Panc1 (cell line): ENCODE results near the gene RSU1. TPM values are rescaled to one million over a fixed set of nuclear protein-coding genes. Genes with fewer than 3 reads are reported as not detected.

Experiments
- ATAC-seq: fragments of 200-7000 bp; cut with Tn5 transposase; 2 replicates; pipeline ENCODE4 v1.9.1; 2020; ENCODE audit warnings: mild to moderate bottlenecking, moderate library complexity
- BruUV-seq: library from RNA; stranded (reverse); fragments of 400-500 nt; replicated peaks from 2 replicates; lab custom pipeline; 2021; lab: Mats Ljungman, UMichigan
- CTCF ChIA-PET: fragments of 300-600 bp; sonication (Branson Sonifier 250); formaldehyde crosslinking; loops from one replicate; lab custom pipeline; 2022; ENCODE audit warnings: antibody characterized with exemption; lab: Charles Lee
- POLR2A ChIA-PET: fragments of 300-600 bp; sonication (Branson Sonifier 250); formaldehyde crosslinking; loops from one replicate; lab custom pipeline; 2022; ENCODE audit warnings: antibody characterized with exemption; lab: Charles Lee
- DNase-seq: peaks from one replicate; pipeline ENCODE4 v3.0.0-alpha.2; 2010; ENCODE audit warnings: low read depth, low spot score
- H3K27ac ChIP-seq: 2 replicates; pipeline ENCODE4 v1.5.1; 2011; ENCODE audit warnings: mild to moderate bottlenecking, low read length, inconsistent platforms
- H3K27me3 ChIP-seq: fragments of 200-500 bp; sonication (Bioruptor generic); 2 replicates; pipeline ENCODE4 v1.6.0; 2014; ENCODE audit warnings: low read length, inconsistent platforms; ENCODE audit not compliant: control insufficient read depth, insufficient read depth
- H3K36me3 ChIP-seq: fragments of 200-500 bp; sonication (Bioruptor generic); 2 replicates; pipeline ENCODE4 v1.5.1; 2014; ENCODE audit warnings: inconsistent platforms, mild to moderate bottlenecking, low read length, moderate library complexity; ENCODE audit not compliant: control insufficient read depth, insufficient read depth
- H3K4me1 ChIP-seq: 2 replicates; pipeline ENCODE4 v1.5.1; 2011; ENCODE audit warnings: inconsistent platforms, mild to moderate bottlenecking, low read length, moderate library complexity; ENCODE audit not compliant: control insufficient read depth, insufficient read depth
- H3K4me3 ChIP-seq, 2 experiments: 2 replicates each; pipeline ENCODE4 v1.5.1; 2011 to 2012; ENCODE audit warnings: low read depth in 2 of 2, low read length in 2 of 2, mild to moderate bottlenecking in 2 of 2, inconsistent platforms in 1 of 2, moderate library complexity in 1 of 2
- H3K9me3 ChIP-seq: fragments of 200-500 bp; sonication (Bioruptor generic); 2 replicates; pipeline ENCODE4 v1.5.1; 2014; ENCODE audit warnings: low read depth, mild to moderate bottlenecking, inconsistent platforms, low read length, moderate library complexity; ENCODE audit not compliant: control insufficient read depth, insufficient read depth
- POLR2AphosphoS5 ChIP-seq: IDR thresholded peaks from 2 replicates; pipeline ENCODE4 v1.6.1; 2012; ENCODE audit warnings: mild to moderate bottlenecking, low read depth, low read length, moderate library complexity
- SIN3A ChIP-seq: IDR thresholded peaks from 2 replicates; pipeline ENCODE4 v1.6.1; 2012; ENCODE audit warnings: low read depth, mild to moderate bottlenecking, low read length, moderate library complexity, borderline replicate concordance; ENCODE audit not compliant: insufficient read depth
- TCF7L2 ChIP-seq: IDR thresholded peaks from 2 replicates; pipeline ENCODE4 v1.6.1; 2011; ENCODE audit warnings: mild to moderate bottlenecking, low read depth, low read length, inconsistent platforms
- in situ Hi-C: cut with HindIII; loops from 2 replicates; pipeline ENCODE4 v1.10.0; 2016; ENCODE audit warnings: low sequenced_read_pairs, low pct_unique_long_range_greater_than_20kb
- intact Hi-C: fragments of 100-400 bp; cut with micrococcal nuclease; formaldehyde crosslinking; loops from one replicate; pipeline ENCODE4 v1.10.0; 2022; ENCODE audit not compliant: unreplicated experiment
- total RNA-seq: library from RNA; stranded (reverse); gene quantifications from one replicate; pipeline ENCODE4 v1.2.1, GENCODE V29; 2021; ENCODE audit not compliant: unreplicated experiment
- TF ChIP-seq, protein P1 (sequence below): fragments of 450-650 bp; IDR thresholded peaks from 2 replicates; pipeline ENCODE4 v1.5.1; 2017; ENCODE audit warnings: mild to moderate bottlenecking
- TF ChIP-seq, protein P2 (sequence below), 2 experiments: IDR thresholded peaks; 2 replicates each; pipeline ENCODE4 v1.6.1; 2011 to 2012; ENCODE audit warnings: low read depth in 2 of 2, control low read depth in 1 of 2, low read length in 1 of 2, mild to moderate bottlenecking in 1 of 2, moderate library complexity in 1 of 2; ENCODE audit not compliant: insufficient read depth in 1 of 2

RSU1 gene
- total RNA-seq, 1 experiment from 2014 or later, result 55.6 TPM

DNA sequence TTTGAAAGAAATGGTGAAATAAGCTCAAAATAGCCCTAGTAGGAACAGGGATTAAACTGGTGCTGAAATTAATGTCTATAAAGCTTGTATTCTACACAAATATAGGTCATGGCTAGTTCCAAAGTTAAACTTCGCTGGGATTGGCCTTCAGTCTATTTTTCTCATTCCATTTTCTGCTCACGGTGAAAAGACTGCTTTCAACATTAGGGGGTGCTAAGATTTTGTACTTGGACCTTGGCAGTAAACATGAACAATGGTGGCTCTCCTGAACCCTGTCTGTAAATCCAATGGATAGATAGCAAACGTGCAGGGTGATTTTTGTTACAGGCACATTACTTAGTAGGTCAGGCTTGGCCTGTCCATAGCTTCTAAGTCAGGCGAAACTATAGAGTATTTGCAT, 36.0 kb upstream of the RSU1 start:
- Histone ChIP-seq H3K27me3 (no peaks in the 10 kb centered on the region), H3K4me3 (no peak overlapping the region), H3K36me3 (no peaks in the 10 kb centered on the region), H3K27ac (peak overlapping the region; percentile 57; the same call in 1 of the 2 replicates), H3K9me3 (no peaks in the 10 kb centered on the region), H3K4me1 (peaks cover 11% of the 10 kb centered on the region)
- ChIA-PET CTCF (interaction anchor here (0.6 kb wide), 1 partner anchor 1133 kb away, joined by 4 read pairs; the partner anchor contains the start of gene ITGA8), POLR2A (no interaction called here)
- intact Hi-C loops (no loop called here), in situ Hi-C loops (no loop called here)
- TF ChIP-seq POLR2AphosphoS5 (no peak), TCF7L2 (no peak), SIN3A (no peak)
- TF ChIP-seq, protein P1, sequence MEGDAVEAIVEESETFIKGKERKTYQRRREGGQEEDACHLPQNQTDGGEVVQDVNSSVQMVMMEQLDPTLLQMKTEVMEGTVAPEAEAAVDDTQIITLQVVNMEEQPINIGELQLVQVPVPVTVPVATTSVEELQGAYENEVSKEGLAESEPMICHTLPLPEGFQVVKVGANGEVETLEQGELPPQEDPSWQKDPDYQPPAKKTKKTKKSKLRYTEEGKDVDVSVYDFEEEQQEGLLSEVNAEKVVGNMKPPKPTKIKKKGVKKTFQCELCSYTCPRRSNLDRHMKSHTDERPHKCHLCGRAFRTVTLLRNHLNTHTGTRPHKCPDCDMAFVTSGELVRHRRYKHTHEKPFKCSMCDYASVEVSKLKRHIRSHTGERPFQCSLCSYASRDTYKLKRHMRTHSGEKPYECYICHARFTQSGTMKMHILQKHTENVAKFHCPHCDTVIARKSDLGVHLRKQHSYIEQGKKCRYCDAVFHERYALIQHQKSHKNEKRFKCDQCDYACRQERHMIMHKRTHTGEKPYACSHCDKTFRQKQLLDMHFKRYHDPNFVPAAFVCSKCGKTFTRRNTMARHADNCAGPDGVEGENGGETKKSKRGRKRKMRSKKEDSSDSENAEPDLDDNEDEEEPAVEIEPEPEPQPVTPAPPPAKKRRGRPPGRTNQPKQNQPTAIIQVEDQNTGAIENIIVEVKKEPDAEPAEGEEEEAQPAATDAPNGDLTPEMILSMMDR, result peak; percentile 39; the same call in 1 of the 2 replicates
- TF ChIP-seq, protein P2, sequence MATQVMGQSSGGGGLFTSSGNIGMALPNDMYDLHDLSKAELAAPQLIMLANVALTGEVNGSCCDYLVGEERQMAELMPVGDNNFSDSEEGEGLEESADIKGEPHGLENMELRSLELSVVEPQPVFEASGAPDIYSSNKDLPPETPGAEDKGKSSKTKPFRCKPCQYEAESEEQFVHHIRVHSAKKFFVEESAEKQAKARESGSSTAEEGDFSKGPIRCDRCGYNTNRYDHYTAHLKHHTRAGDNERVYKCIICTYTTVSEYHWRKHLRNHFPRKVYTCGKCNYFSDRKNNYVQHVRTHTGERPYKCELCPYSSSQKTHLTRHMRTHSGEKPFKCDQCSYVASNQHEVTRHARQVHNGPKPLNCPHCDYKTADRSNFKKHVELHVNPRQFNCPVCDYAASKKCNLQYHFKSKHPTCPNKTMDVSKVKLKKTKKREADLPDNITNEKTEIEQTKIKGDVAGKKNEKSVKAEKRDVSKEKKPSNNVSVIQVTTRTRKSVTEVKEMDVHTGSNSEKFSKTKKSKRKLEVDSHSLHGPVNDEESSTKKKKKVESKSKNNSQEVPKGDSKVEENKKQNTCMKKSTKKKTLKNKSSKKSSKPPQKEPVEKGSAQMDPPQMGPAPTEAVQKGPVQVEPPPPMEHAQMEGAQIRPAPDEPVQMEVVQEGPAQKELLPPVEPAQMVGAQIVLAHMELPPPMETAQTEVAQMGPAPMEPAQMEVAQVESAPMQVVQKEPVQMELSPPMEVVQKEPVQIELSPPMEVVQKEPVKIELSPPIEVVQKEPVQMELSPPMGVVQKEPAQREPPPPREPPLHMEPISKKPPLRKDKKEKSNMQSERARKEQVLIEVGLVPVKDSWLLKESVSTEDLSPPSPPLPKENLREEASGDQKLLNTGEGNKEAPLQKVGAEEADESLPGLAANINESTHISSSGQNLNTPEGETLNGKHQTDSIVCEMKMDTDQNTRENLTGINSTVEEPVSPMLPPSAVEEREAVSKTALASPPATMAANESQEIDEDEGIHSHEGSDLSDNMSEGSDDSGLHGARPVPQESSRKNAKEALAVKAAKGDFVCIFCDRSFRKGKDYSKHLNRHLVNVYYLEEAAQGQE (IDR thresholded peaks at IDR 0.05; ENCODE audit: insufficient read depth in 1 of 2, low read depth in 2 of 2, low read length in 1 of 2), result no peak
- BruUV-seq, result no TSS peak
- ATAC-seq, result no peak
- DNase-seq, result no peak

DNA sequence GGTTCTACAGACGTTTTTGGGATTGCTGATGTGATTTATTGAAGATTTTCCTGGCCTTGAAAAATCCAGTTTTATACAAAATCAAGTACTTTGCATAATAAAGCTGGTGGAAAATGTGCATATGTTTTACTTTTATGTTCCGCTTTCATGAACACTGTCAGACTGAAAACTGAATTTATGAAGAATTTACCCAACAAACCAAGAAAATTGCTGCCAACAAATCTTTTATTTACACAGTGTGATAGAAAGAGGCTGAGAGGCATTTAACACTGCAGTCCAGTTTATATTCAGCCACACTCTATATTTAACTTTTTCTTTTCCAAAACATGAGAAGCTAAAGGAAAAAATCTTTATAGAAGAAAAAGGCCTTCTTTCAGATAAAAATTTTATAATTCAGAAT, 35.4 kb upstream of the RSU1 start:
- ATAC-seq, result no peak
- intact Hi-C loops (no loop called here), in situ Hi-C loops (no loop called here)
- ChIA-PET CTCF (interaction anchor here (0.6 kb wide), 1 partner anchor 1133 kb away, joined by 4 read pairs; the partner anchor contains the start of gene ITGA8), POLR2A (no interaction called here)
- no peaks in the 10 kb centered on the region for H3K36me3 ChIP-seq
- H3K27me3 ChIP-seq, result no peaks in the 10 kb centered on the region
- peaks cover 11% of the 10 kb centered on the region for H3K4me1 ChIP-seq
- peak overlapping the region; percentile 57; the same call in 1 of the 2 replicates for H3K27ac ChIP-seq
- H3K4me3 ChIP-seq, result no peak overlapping the region
- no peak for DNase-seq
- TF ChIP-seq, protein P1, result no peak
- TF ChIP-seq SIN3A (no peak), POLR2AphosphoS5 (no peak), TCF7L2 (no peak)
- TF ChIP-seq, protein P2 (IDR thresholded peaks at IDR 0.05; ENCODE audit: insufficient read depth in 1 of 2, low read depth in 2 of 2, low read length in 1 of 2), result no peak
- no peaks in the 10 kb centered on the region for H3K9me3 ChIP-seq
- BruUV-seq, result no TSS peak
